GM23338 (cell line): ENCODE measurements around the gene WNK2. TPM values are rescaled to one million over a fixed set of nuclear protein-coding genes. Genes with fewer than 3 reads are reported as not detected.

Source experiments
- ATAC-seq: fragments of 200-7000 bp; cut with Tn5 transposase; 3 replicates; pipeline ENCODE4 v1.9.1; 2020
- DNase-seq: peaks from one replicate; pipeline ENCODE4 v3.0.0-alpha.2; 2015; ENCODE audit warnings: low spot score
- H2AFZ ChIP-seq: fragments of 200-600 bp; sonication (generic); 2 replicates; pipeline ENCODE4 v1.8.0; 2016; ENCODE audit warnings: antibody characterized with exemption, mild to moderate bottlenecking, moderate library complexity
- H3F3A ChIP-seq: fragments of 200-600 bp; sonication (generic); replicated peaks from 2 replicates; pipeline ENCODE4 v1.8.0; 2017; ENCODE audit warnings: antibody characterized with exemption, mixed run types, low read depth
- H3K27ac ChIP-seq: fragments of 200-600 bp; sonication (generic); 2 replicates; pipeline ENCODE4 v1.6.1; 2016; ENCODE audit warnings: low read depth
- H3K27me3 ChIP-seq: fragments of 200-600 bp; sonication (generic); 2 replicates; pipeline ENCODE4 v1.8.0; 2016; ENCODE audit warnings: mild to moderate bottlenecking, mixed run types, moderate library complexity; ENCODE audit not compliant: insufficient read depth
- H3K36me3 ChIP-seq: fragments of 200-600 bp; sonication (generic); 2 replicates; pipeline ENCODE4 v1.8.0; 2016; ENCODE audit warnings: mild to moderate bottlenecking; ENCODE audit not compliant: insufficient read depth
- H3K4me1 ChIP-seq: fragments of 200-600 bp; sonication (generic); 2 replicates; pipeline ENCODE4 v1.8.0; 2016; ENCODE audit warnings: mild to moderate bottlenecking, moderate library complexity; ENCODE audit not compliant: insufficient read depth
- H3K4me2 ChIP-seq: fragments of 200-600 bp; sonication (generic); 2 replicates; pipeline ENCODE4 v1.7.1; 2017; ENCODE audit warnings: mixed run types
- H3K4me3 ChIP-seq: fragments of 200-600 bp; sonication (generic); 2 replicates; pipeline ENCODE4 v1.6.1; 2016; ENCODE audit warnings: mixed run types
- H3K79me2 ChIP-seq: fragments of 200-600 bp; sonication (generic); replicated peaks from 2 replicates; pipeline ENCODE4 v1.8.0; 2017; ENCODE audit warnings: mild to moderate bottlenecking; ENCODE audit not compliant: insufficient read depth
- H3K9me2 ChIP-seq: fragments of 200-600 bp; sonication (generic); 2 replicates; pipeline ENCODE4 v1.8.0; 2017; ENCODE audit not compliant: insufficient read depth
- H4K20me1 ChIP-seq: fragments of 200-600 bp; sonication (generic); replicated peaks from 2 replicates; pipeline ENCODE4 v1.8.0; 2017; ENCODE audit warnings: mild to moderate bottlenecking; ENCODE audit not compliant: insufficient read depth
- H3K27ac Mint-ChIP-seq: 2 replicates; pipeline ENCODE4 v1.8.0; 2020; ENCODE audit warnings: inconsistent platforms, mild to moderate bottlenecking, moderate library complexity, mixed read lengths
- H3K27me3 Mint-ChIP-seq: 3 replicates; pipeline ENCODE4 v1.8.0; 2022; ENCODE audit warnings: low read depth, mild to moderate bottlenecking, moderate library complexity, mixed read lengths, inconsistent platforms; ENCODE audit not compliant: insufficient read depth, poor library complexity
- H3K36me3 Mint-ChIP-seq: 3 replicates; pipeline ENCODE4 v1.8.0; 2021; ENCODE audit warnings: low read depth, mild to moderate bottlenecking, inconsistent platforms, moderate library complexity, mixed read lengths
- H3K4me1 Mint-ChIP-seq: 3 replicates; pipeline ENCODE4 v1.8.0; 2020; ENCODE audit warnings: mild to moderate bottlenecking, inconsistent platforms, mixed read lengths
- H3K4me3 Mint-ChIP-seq: 3 replicates; pipeline ENCODE4 v1.8.0; 2021; ENCODE audit warnings: moderate library complexity, mild to moderate bottlenecking, inconsistent platforms, mixed read lengths
- H3K9me3 Mint-ChIP-seq: 3 replicates; pipeline ENCODE4 v1.8.0; 2020; ENCODE audit warnings: moderate library complexity, mild to moderate bottlenecking, inconsistent platforms, mixed read lengths
- CTCF ChIP-seq, 2 experiments: fragments of 200-600 bp in 1 of 2; sonication (generic) in 1 of 2; conservative IDR thresholded peaks; 2 replicates each; pipeline versions ENCODE4 v1.5.1 to v1.6.1; 2016 to 2017; ENCODE audit warnings: antibody characterized with exemption in 2 of 2, low read depth in 2 of 2, mild to moderate bottlenecking in 2 of 2, moderate library complexity in 1 of 2
- EZH2 ChIP-seq: fragments of 200-600 bp; sonication (generic); IDR thresholded peaks from one replicate; pipeline ENCODE4 v1.8.0; 2017; ENCODE audit warnings: antibody characterized with exemption, mild to moderate bottlenecking, low read depth; ENCODE audit not compliant: unreplicated experiment
- JUNB ChIP-seq: IDR thresholded peaks from one replicate; pipeline ENCODE4 v1.6.1; 2016; ENCODE audit warnings: antibody characterized with exemption; ENCODE audit not compliant: unreplicated experiment
- NANOG ChIP-seq: IDR thresholded peaks from 2 replicates; pipeline ENCODE4 v1.6.1; 2016; ENCODE audit warnings: antibody characterized with exemption, borderline replicate concordance
- POLR2AphosphoS5 ChIP-seq: IDR thresholded peaks from 2 replicates; pipeline ENCODE4 v1.6.1; 2016; ENCODE audit warnings: antibody characterized with exemption, low read depth
- STAT1 ChIP-seq: IDR thresholded peaks from one replicate; pipeline ENCODE4 v1.6.1; 2016; ENCODE audit warnings: antibody characterized with exemption; ENCODE audit not compliant: unreplicated experiment
- ZNF331 ChIP-seq: fragments of 250-450 bp; sonication (Bioruptor Pico); IDR thresholded peaks from 2 replicates; pipeline ENCODE4 v1.5.0; 2020; ENCODE audit warnings: low read depth, mild to moderate bottlenecking, moderate library complexity
- ZNF462 ChIP-seq: fragments of 250-450 bp; sonication (Bioruptor Pico); IDR thresholded peaks from 2 replicates; pipeline ENCODE4 v1.5.0; 2020; ENCODE audit warnings: mild to moderate bottlenecking, moderate library complexity
- polyA plus RNA-seq: library from polyadenylated mRNA; unstranded; fragments of >200 nt; fragmentation: Nextera tagmentation; extraction: Ambion mirVana; gene quantifications from 2 replicates; pipeline ENCODE4 v1.2.1, GENCODE V29; 2016
- total RNA-seq: library from RNA; depleted of rRNA; stranded (reverse); fragments of >200 nt; shearing (Covaris generic); gene quantifications from 2 replicates; pipeline ENCODE4 v1.2.3, GENCODE V29; 2014

Gene WNK2
- total and polyA plus RNA-seq, 2 experiments from 2014 or later: 56.4 to 102 TPM

GRCh38 chr9:93254806-93255493, 71.0 kb downstream of the WNK2 start (continued):
- no peak for TF ChIP-seq ZNF462
- no peak for TF ChIP-seq NANOG
- TF ChIP-seq POLR2AphosphoS5: no peak
- no peak for TF ChIP-seq EZH2
- no peak for TF ChIP-seq STAT1
- no peak for TF ChIP-seq CTCF (conservative IDR thresholded peaks at IDR 0.05; ENCODE audit: low read depth in 2 of 2)
- TF ChIP-seq ZNF331 (CRISPR knock-in tag): no peak
- no peak for TF ChIP-seq JUNB

- Histone ChIP-seq H3K4me2 (no peak overlapping the region), H3K4me3 (no peak overlapping the region), H3K27ac (no peak overlapping the region), H3K4me1 (no peaks in the 10 kb centered on the region), H3K27me3 (no peaks in the 10 kb centered on the region), H3K9me2 (no peaks in the 10 kb centered on the region), H2AFZ (no peak overlapping the region), H3K79me2 (no peaks in the 10 kb centered on the region), H4K20me1 (no peaks in the 10 kb centered on the region), H3K36me3 (no peaks in the 10 kb centered on the region), H3F3A (no peaks in the 10 kb centered on the region)
- Mint-ChIP-seq H3K9me3 (no peaks in the 10 kb centered on the region; the same call in 2 of the 3 replicates), H3K4me1 (no peaks in the 10 kb centered on the region; the same call in 2 of the 3 replicates), H3K4me3 (no peak overlapping the region), H3K27ac (peak overlapping the region; percentile 7; the same call in 1 of the 2 replicates), H3K36me3 (peaks cover 8% of the 10 kb centered on the region; the same call in 2 of the 3 replicates), H3K27me3 (peaks cover 3% of the 10 kb centered on the region)
- ATAC-seq (no peak), DNase-seq (no peak)
- no peak for TF ChIP-seq POLR2AphosphoS5
- no peak for TF ChIP-seq ZNF462
Measured at GRCh38 chr9:93255494-93255867, 71.5 kb downstream of the WNK2 start.
